Motor neuron (in vitro differentiated cells): Measurements from ENCODE around the gene EPHX1. TPM values are rescaled to one million over a fixed set of nuclear protein-coding genes. Genes with fewer than 3 reads are reported as not detected.
A peak's percentile ranks its signal among the peaks of the same experiment; 100 is the strongest.
"Not testable (repeated sequence)": the region's sequence is repeated elsewhere in the genome, so short reads cannot be mapped to it uniquely, and the experiment has no call there.

Experiments
- ATAC-seq, 8 experiments: fragments of 200-7000 bp; cut with Tn5 transposase; replicated peaks in 6 of 8; 2 replicates each; pipeline ENCODE4 v1.8.0; 2021; ENCODE audit warnings: mild to moderate bottlenecking in 8 of 8, moderate library complexity in 8 of 8
- H3K27ac ChIP-seq, 2 donors: fragments of 250-450 bp; sonication (Bioruptor Pico); 2 replicates each; pipeline ENCODE4 v1.9.0; 2021; ENCODE audit warnings: antibody characterized with exemption in 2 of 2, mild to moderate bottlenecking in 2 of 2, moderate library complexity in 1 of 2
- H3K4me1 ChIP-seq, 2 donors: fragments of 250-450 bp; sonication (Bioruptor Pico); replicated peaks in 1 of 2; 2 replicates each; pipeline ENCODE4 v1.6.1; 2021; ENCODE audit warnings: antibody characterized with exemption in 2 of 2, mild to moderate bottlenecking in 2 of 2, moderate library complexity in 1 of 2
- H3K4me3 ChIP-seq, 5 donors: fragments of 250-450 bp; sonication (Bioruptor Pico); 2 replicates each; pipeline ENCODE4 v1.9.0; 2021; ENCODE audit warnings: antibody characterized with exemption in 5 of 5, mild to moderate bottlenecking in 5 of 5, moderate library complexity in 4 of 5
- WGBS, 10 experiments: fragments of 450-650 bp; shearing (Covaris generic); methylation state at CpG; one replicate each; pipeline ENCODE4 v1.0.0; 2022; 5-methylcytosine and 5-hydroxymethylcytosine counted together
- in situ Hi-C, 9 experiments: fragments of 400-800 bp; cut with MboI; loops; one replicate each; pipeline ENCODE4 v1.15.0; 2021; ENCODE audit warnings: low sequenced_read_pairs in 9 of 9, low pct_unique_long_range_greater_than_20kb in 2 of 9; ENCODE audit not compliant: unreplicated experiment in 9 of 9
- total RNA-seq, 8 experiments: library from RNA; unstranded; fragments of 300-600 nt; gene quantifications; 2 replicates each; pipeline versions ENCODE4 v1.2.3 to v1.2.4, GENCODE V29; 2022

EPHX1 gene
- total RNA-seq, 8 experiments from 2014 or later: 8.1 to 56.2 (median 12.2) TPM

- H3K4me1 ChIP-seq: no peaks in the 10 kb centered on the region
- in situ Hi-C loops: no loop called here
- peak in 2 of 8 experiments; percentile 12 to 18 for ATAC-seq
- H3K4me3 ChIP-seq: no peak overlapping the region
- 44 to 100% (median 74%) methylated on average over 1 to 9 of the region's 12 CpGs; no CpG with 5 or more reads in 2 of the 10 experiments for WGBS, 10 experiments
- no peak overlapping the region for H3K27ac ChIP-seq
Observed at GRCh38 chr1:225824533-225824941, 14.6 kb downstream of the EPHX1 start.

- peak in 6 of 8 experiments; percentile 12 to 50 (median 28) for ATAC-seq
- WGBS, 10 experiments: 68 to 95% (median 80%) methylated on average over 1 to 6 of the region's 6 CpGs; no CpG with 5 or more reads in 3 of the 10 experiments
- Histone ChIP-seq H3K4me1 (no peaks in the 10 kb centered on the region), H3K27ac (no peak overlapping the region), H3K4me3 (no peak overlapping the region)
- in situ Hi-C loops: no loop called here
Observed at GRCh38 chr1:225825078-225825477, 15.2 kb downstream of the EPHX1 start.

GRCh38 chr1:225825607-225826007 lies 15.7 kb downstream of the EPHX1 start:
- in situ Hi-C loops: no loop called here
- no peak overlapping the region for H3K27ac ChIP-seq
- peak; percentile 42 to 93 (median 66) for ATAC-seq
- WGBS, 10 experiments: 27 to 83% (median 74%) methylated on average over 1 to 6 of the region's 7 CpGs; no CpG with 5 or more reads in 2 of the 10 experiments
- H3K4me3 ChIP-seq: no peak overlapping the region
- no peaks in the 10 kb centered on the region for H3K4me1 ChIP-seq

GRCh38 chr1:225827076-225827475 lies 17.2 kb downstream of the EPHX1 start:
- Histone ChIP-seq H3K4me1 (no peaks in the 10 kb centered on the region), H3K27ac (no peak overlapping the region), H3K4me3 (no peak overlapping the region)
- WGBS, 10 experiments: 64 to 90% (median 76%) methylated on average over 2 to 7 of the region's 8 CpGs; no CpG with 5 or more reads in 6 of the 10 experiments
- ATAC-seq: no peak
- in situ Hi-C loops: no loop called here

GRCh38 chr1:225828706-225829345 lies 18.9 kb downstream of the EPHX1 start:
- Histone ChIP-seq H3K4me3 (no peak overlapping the region), H3K27ac (no peak overlapping the region), H3K4me1 (no peaks in the 10 kb centered on the region)
- in situ Hi-C loops: no loop called here
- ATAC-seq: no peak
- 54 to 100% (median 83%) methylated on average over 1 to 7 of the region's 14 CpGs; no CpG with 5 or more reads in 5 of the 10 experiments for WGBS, 10 experiments

- no peak for ATAC-seq
- 85 to 100% (median 100%) methylated on average over 1 to 6 of the region's 6 CpGs for WGBS, 10 experiments
- in situ Hi-C loops: no loop called here
- no peaks in the 10 kb centered on the region for H3K4me1 ChIP-seq
- H3K27ac ChIP-seq: no peak overlapping the region
- no peak overlapping the region for H3K4me3 ChIP-seq
Observed at GRCh38 chr1:225830841-225831240, 20.9 kb downstream of the EPHX1 start.

GRCh38 chr1:225834417-225835329 lies 24.7 kb downstream of the EPHX1 start:
- Histone ChIP-seq H3K4me1 (no peaks in the 10 kb centered on the region), H3K27ac (no peak overlapping the region), H3K4me3 (no peak overlapping the region)
- WGBS, 10 experiments: 0 to 100% (median 90%) methylated on average over 1 to 6 of the region's 7 CpGs; no CpG with 5 or more reads in 2 of the 10 experiments
- peak in 1 of 8 experiments; percentile 52 for ATAC-seq
- in situ Hi-C loops: no loop called here

GRCh38 chr1:225835856-225836255 lies 25.9 kb downstream of the EPHX1 start:
- ATAC-seq: no peak
- H3K27ac ChIP-seq: no peak overlapping the region
- no peak overlapping the region for H3K4me3 ChIP-seq
- WGBS, 10 experiments: 0 to 100% (median 93%) methylated on average over 1 to 3 of the region's 3 CpGs; no CpG with 5 or more reads in 2 of the 10 experiments
- in situ Hi-C loops: no loop called here
- no peaks in the 10 kb centered on the region for H3K4me1 ChIP-seq

GRCh38 chr1:225836296-225836695 lies 26.4 kb downstream of the EPHX1 start:
- ATAC-seq, in situ Hi-C loops, H3K4me3 ChIP-seq, H3K4me1 ChIP-seq, H3K27ac ChIP-seq: not testable (repeated sequence)
- 90 to 100% (median 94%) methylated on average over 1 to 4 of the region's 4 CpGs; no CpG with 5 or more reads in 2 of the 10 experiments for WGBS, 10 experiments

GRCh38 chr1:225838793-225839192 lies 28.9 kb downstream of the EPHX1 start:
- in situ Hi-C loops: no loop called here
- H3K4me1 ChIP-seq: peaks cover 0 to 4% of the 10 kb centered on the region in 2 donors
- whole genome bisulfite sequencing, 10 experiments: 60 to 88% (median 87%) methylated on average over 1 to 12 of the region's 14 CpGs; no CpG with 5 or more reads in 5 of the 10 experiments
- H3K27ac ChIP-seq: no peak overlapping the region
- no peak for ATAC-seq
- no peak overlapping the region for H3K4me3 ChIP-seq

- in situ Hi-C loops: no loop called here
- no peak for ATAC-seq
- Histone ChIP-seq H3K27ac (no peak overlapping the region), H3K4me3 (no peak overlapping the region), H3K4me1 (peaks cover 0 to 4% of the 10 kb centered on the region in 2 donors)
- WGBS, 10 experiments: 60 to 100% (median 88%) methylated on average over 1 of the region's 1 CpG; no CpG with 5 or more reads in 7 of the 10 experiments
Observed at GRCh38 chr1:225840223-225840610, 30.3 kb downstream of the EPHX1 start.

- no peak overlapping the region for H3K4me3 ChIP-seq
- in situ Hi-C loops: no loop called here
- H3K27ac ChIP-seq: no peak overlapping the region
- H3K4me1 ChIP-seq: peaks cover 0 to 9% of the 10 kb centered on the region in 2 donors
- WGBS, 10 experiments: 56 to 100% (median 91%) methylated on average over 1 to 4 of the region's 4 CpGs
- no peak for ATAC-seq
Observed at GRCh38 chr1:225840713-225841112, 30.8 kb downstream of the EPHX1 start.

GRCh38 chr1:225842074-225842473 lies 32.1 kb downstream of the EPHX1 start:
- no peak overlapping the region for H3K27ac ChIP-seq
- no peak for ATAC-seq
- peaks cover 0 to 10% of the 10 kb centered on the region in 2 donors for H3K4me1 ChIP-seq
- no peak overlapping the region for H3K4me3 ChIP-seq
- 60 to 100% (median 91%) methylated on average over 1 to 10 of the region's 12 CpGs; no CpG with 5 or more reads in 2 of the 10 experiments for WGBS, 10 experiments
- in situ Hi-C loops: no loop called here
